Right lobe of liver (tissue), 6 donors: ENCODE measurements around the gene HPSE2. TPM values are rescaled to one million over a fixed set of nuclear protein-coding genes. Genes with fewer than 3 reads are reported as not detected.

Experiments used
- ATAC-seq, 4 donors: fragments of 200-7000 bp; cut with Tn5 transposase; one replicate each; pipeline ENCODE4 v1.9.1; 2020; ENCODE audit warnings: mild to moderate bottlenecking in 4 of 4, moderate library complexity in 4 of 4
- DNase-seq, 3 donors: peaks; one replicate each; pipeline ENCODE4 v3.0.0-alpha.2; 2020
- H3K27ac ChIP-seq, 3 donors: fragments of 200-600 bp; one replicate each; pipeline ENCODE4 v1.8.0; 2022
- H3K27me3 ChIP-seq, 2 donors: fragments of 200-600 bp; one replicate each; pipeline ENCODE4 v1.8.0; 2022
- H3K36me3 ChIP-seq, 4 donors: fragments of 200-600 bp; sonication (generic) in 1 of 4; one replicate each; pipeline versions ENCODE4 v1.5.1 to v1.8.0; 2017 to 2022; ENCODE audit warnings: control low read depth in 1 of 4
- H3K4me1 ChIP-seq, 4 donors: fragments of 200-600 bp; sonication (generic) in 1 of 4; one replicate each; pipeline versions ENCODE4 v1.5.1 to v1.8.0; 2017 to 2022; ENCODE audit warnings: control low read depth in 1 of 4
- H3K4me3 ChIP-seq, 3 donors: fragments of 200-600 bp; one replicate each; pipeline ENCODE4 v1.8.0; 2022
- H3K9me3 ChIP-seq, 4 donors: fragments of 200-600 bp; sonication (generic) in 1 of 4; one replicate each; pipeline versions ENCODE4 v1.5.1 to v1.8.0; 2017 to 2022; ENCODE audit warnings: control low read depth in 1 of 4
- POLR2A ChIP-seq: fragments of 450-650 bp; IDR thresholded peaks from one replicate; pipeline ENCODE4 v1.6.1; 2017; ENCODE audit warnings: antibody characterized with exemption, mild to moderate bottlenecking
- WGBS: methylation state at CpG from one replicate; pipeline ENCODE4 v1.1.6; 2018; ENCODE audit warnings: low coverage, low lambda C conversion rate; ENCODE audit not compliant: insufficient coverage; ENCODE audit errors: missing lambda C conversion rate; 5-methylcytosine and 5-hydroxymethylcytosine counted together
- intact Hi-C, 2 donors: fragments of 100-400 bp; cut with DNase I; formaldehyde crosslinking; loops; one replicate each; pipeline versions ENCODE4 v1.11.2 to v1.14.1; 2022
- total RNA-seq, 6 experiments: library from RNA; depleted of rRNA in 2 of 6; stranded (reverse); fragments of >200 nt in 2 of 6; fragmentation: NEBNext Ultra II Directional in 3 of 6; extraction: Animal tissue kit (Norgen Biotek cat#: 25700) in 3 of 6; gene quantifications; one replicate each; pipeline versions ENCODE4 v1.1.0 to v1.2.4, GENCODE V29; 2016 to 2023
- TF ChIP-seq, protein P1 (sequence below), 4 donors: fragments of 200-600 bp in 3 of 4; fragments of 450-650 bp in 1 of 4; IDR thresholded peaks; one replicate each; pipeline versions ENCODE4 v1.5.1 to v1.8.0; 2016 to 2022; ENCODE audit warnings: antibody characterized with exemption in 4 of 4, mild to moderate bottlenecking in 2 of 4
- donor health status: DM: no; HTN: yes; CAD: no.
- donor health status: DM: no; HTN: no; CAD: no.
- donor health status: DM: no; HTN: no; CAD: no.
- donor health status: DM: no; HTN: yes; CAD: no.
- donor health status: DM: no; HTN: yes; CAD: no.

HPSE2 gene
- total RNA-seq, 6 experiments from 2014 or later, result not detected

DNA sequence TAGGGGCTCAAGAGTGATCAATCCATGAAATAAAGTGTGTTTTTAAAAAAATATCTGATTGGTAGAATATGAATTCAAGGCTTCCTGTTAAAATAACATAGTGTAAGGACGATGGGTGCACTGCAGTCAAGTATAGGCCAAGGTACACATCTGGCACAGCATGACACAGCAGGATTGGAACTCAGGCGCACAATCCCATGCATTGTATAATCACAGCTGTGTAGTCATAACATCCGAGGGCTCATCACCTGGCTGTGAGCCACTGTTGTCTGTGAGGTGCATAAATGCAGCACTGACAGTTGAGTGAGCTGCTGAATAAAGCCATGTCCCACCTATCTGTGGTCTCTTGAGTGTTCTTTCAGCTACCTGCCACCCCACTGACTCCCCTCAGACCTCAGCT is 646.6 kb downstream of the HPSE2 start:
- no peak overlapping the region for H3K4me3 ChIP-seq
- H3K36me3 ChIP-seq, result no peaks in the 10 kb centered on the region
- ATAC-seq (no peak), DNase-seq (no peak)
- no peaks in the 10 kb centered on the region for H3K4me1 ChIP-seq
- TF ChIP-seq POLR2A, result no peak
- TF ChIP-seq, protein P1, sequence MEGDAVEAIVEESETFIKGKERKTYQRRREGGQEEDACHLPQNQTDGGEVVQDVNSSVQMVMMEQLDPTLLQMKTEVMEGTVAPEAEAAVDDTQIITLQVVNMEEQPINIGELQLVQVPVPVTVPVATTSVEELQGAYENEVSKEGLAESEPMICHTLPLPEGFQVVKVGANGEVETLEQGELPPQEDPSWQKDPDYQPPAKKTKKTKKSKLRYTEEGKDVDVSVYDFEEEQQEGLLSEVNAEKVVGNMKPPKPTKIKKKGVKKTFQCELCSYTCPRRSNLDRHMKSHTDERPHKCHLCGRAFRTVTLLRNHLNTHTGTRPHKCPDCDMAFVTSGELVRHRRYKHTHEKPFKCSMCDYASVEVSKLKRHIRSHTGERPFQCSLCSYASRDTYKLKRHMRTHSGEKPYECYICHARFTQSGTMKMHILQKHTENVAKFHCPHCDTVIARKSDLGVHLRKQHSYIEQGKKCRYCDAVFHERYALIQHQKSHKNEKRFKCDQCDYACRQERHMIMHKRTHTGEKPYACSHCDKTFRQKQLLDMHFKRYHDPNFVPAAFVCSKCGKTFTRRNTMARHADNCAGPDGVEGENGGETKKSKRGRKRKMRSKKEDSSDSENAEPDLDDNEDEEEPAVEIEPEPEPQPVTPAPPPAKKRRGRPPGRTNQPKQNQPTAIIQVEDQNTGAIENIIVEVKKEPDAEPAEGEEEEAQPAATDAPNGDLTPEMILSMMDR (IDR thresholded peaks at IDR 0.05), result no peak
- H3K9me3 ChIP-seq, result no peaks in the 10 kb centered on the region
- 66% methylated on average over 3 of the region's 3 CpGs for WGBS
- no peak overlapping the region for H3K27ac ChIP-seq
- intact Hi-C loops, result no loop called here
- H3K27me3 ChIP-seq, result no peaks in the 10 kb centered on the region

DNA sequence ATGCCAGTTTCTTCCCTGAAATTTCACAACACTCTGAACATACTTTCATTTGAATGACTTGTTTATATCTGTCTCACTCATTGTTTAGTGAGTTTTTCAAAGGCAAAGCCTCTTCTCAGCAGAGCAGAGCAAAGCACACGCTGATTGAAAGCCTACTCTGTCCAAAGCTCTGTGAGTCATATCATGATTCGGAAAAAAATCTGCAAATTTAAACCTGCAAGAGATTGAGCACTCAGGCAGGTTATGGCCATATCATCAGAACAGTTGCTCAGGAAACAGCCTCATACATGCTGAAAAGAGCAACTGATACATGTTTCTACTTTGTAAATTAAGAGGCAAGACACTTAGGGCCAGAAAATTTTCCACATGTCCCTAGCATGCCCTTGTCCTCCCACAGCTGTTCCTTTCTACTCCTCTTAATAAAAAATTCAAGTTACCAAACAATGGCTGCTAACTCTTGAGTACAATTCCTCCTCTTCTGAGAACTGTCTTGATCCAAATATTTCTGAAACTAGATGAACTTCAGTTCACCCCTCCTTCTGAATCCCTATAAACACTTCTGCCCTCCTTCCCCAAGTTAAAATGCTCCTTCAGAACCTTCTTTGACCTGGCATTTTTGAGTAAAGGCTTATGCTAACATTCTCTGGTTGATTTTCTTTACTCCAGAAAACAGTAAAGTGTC is 648.4 kb downstream of the HPSE2 start:
- no peaks in the 10 kb centered on the region for H3K9me3 ChIP-seq
- H3K27me3 ChIP-seq, result no peaks in the 10 kb centered on the region
- no peak overlapping the region for H3K4me3 ChIP-seq
- H3K4me1 ChIP-seq, result no peaks in the 10 kb centered on the region
- no peaks in the 10 kb centered on the region for H3K36me3 ChIP-seq
- DNase-seq (no peak), ATAC-seq (no peak)
- H3K27ac ChIP-seq, result no peak overlapping the region
- 41% methylated on average over 2 of the region's 2 CpGs for WGBS
- intact Hi-C loops, result no loop called here
- TF ChIP-seq, protein P1 (IDR thresholded peaks at IDR 0.05), result no peak
- no peak for TF ChIP-seq POLR2A

DNA sequence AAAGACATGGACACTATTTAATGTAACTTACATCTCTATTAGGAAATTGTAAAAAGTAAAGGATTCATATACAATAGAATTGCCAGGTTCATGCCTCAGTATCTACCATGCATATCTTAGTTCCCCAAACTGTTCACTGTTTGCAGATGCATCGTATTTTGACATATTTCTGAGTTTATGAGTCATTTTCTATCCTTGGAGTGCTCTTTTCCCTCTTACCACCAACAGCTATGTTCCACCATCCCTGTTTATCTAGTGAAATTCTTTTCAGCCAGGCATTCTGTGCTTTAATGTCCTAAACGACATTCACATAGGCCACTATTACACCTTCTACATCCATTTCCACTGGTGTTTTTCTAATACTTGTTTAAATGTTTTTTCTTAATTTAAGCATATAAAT is 649.6 kb downstream of the HPSE2 start:
- Histone ChIP-seq H3K4me3 (no peak overlapping the region), H3K27ac (no peak overlapping the region), H3K36me3 (no peaks in the 10 kb centered on the region), H3K9me3 (no peaks in the 10 kb centered on the region), H3K4me1 (no peaks in the 10 kb centered on the region), H3K27me3 (no peaks in the 10 kb centered on the region)
- TF ChIP-seq, protein P1 (IDR thresholded peaks at IDR 0.05), result no peak
- TF ChIP-seq POLR2A, result no peak
- ATAC-seq (no peak), DNase-seq (no peak)
- WGBS, result 62% methylated on average over 2 of the region's 2 CpGs
- intact Hi-C loops, result no loop called here

DNA sequence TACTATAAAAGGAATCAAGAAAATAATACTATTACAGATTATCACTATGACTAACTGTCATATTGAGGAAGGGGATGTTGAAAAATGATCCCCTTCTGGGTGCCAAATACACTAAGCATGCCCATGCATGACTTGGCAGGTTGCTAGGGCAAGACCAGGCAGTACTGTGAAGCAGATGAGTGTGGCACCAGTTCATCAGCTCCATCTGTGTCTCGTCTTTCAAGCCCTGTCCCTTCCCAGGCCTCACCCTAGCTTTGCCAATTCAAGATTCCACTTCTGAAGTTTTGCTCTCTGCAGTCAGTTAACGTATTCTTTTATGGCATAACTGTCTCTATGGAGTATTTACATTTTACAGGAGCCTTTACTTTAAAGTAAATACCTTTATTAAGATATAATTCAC is 653.3 kb downstream of the HPSE2 start:
- H3K9me3 ChIP-seq, result no peaks in the 10 kb centered on the region
- ATAC-seq, result no peak
- no peak for DNase-seq
- intact Hi-C loops, result no loop called here
- no peak for TF ChIP-seq POLR2A
- TF ChIP-seq, protein P1 (IDR thresholded peaks at IDR 0.05), result no peak
- H3K36me3 ChIP-seq, result no peaks in the 10 kb centered on the region
- no peak overlapping the region for H3K4me3 ChIP-seq
- H3K27ac ChIP-seq, result no peak overlapping the region
- peaks cover 0 to under 1% (median 0%) of the 10 kb centered on the region in 4 donors for H3K4me1 ChIP-seq
- WGBS, result 22% methylated on average over 2 of the region's 2 CpGs
- no peaks in the 10 kb centered on the region for H3K27me3 ChIP-seq

DNA sequence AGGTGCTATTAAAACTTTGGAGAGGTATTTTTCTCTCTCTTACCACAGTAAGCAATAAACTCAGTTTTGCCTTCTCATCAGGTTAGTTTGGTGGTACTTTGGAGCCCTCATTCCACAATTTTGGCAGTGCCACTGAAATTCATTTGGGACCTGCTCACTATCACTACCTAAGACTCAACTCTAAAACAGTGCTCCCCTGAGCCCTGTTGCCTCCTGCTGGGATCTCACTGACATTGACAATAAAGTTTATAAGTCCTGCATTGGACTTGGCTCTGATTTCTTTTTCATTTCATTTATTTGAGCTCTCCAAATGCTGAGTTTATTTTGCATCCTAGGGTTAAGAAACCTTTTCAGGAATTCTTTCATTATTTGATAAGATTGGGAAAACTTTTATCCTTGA is 658.1 kb downstream of the HPSE2 start:
- Histone ChIP-seq H3K4me1 (peaks cover 0 to 4% (median 0%) of the 10 kb centered on the region in 4 donors), H3K36me3 (no peaks in the 10 kb centered on the region), H3K27ac (no peak overlapping the region), H3K9me3 (no peaks in the 10 kb centered on the region), H3K27me3 (no peaks in the 10 kb centered on the region), H3K4me3 (no peak overlapping the region)
- DNase-seq, result no peak
- no peak for ATAC-seq
- TF ChIP-seq, protein P1 (IDR thresholded peaks at IDR 0.05), result no peak
- no peak for TF ChIP-seq POLR2A
- intact Hi-C loops, result no loop called here
